GM15510 (cell line): ENCODE measurements around the gene P2RY14.

Experiments used
- POLR2A ChIP-seq: IDR thresholded peaks from 3 replicates; pipeline ENCODE4 v1.6.1; 2011; ENCODE audit warnings: borderline replicate concordance; ENCODE audit not compliant: insufficient read length; ENCODE audit errors: extremely low read depth

P2RY14 gene

DNA sequence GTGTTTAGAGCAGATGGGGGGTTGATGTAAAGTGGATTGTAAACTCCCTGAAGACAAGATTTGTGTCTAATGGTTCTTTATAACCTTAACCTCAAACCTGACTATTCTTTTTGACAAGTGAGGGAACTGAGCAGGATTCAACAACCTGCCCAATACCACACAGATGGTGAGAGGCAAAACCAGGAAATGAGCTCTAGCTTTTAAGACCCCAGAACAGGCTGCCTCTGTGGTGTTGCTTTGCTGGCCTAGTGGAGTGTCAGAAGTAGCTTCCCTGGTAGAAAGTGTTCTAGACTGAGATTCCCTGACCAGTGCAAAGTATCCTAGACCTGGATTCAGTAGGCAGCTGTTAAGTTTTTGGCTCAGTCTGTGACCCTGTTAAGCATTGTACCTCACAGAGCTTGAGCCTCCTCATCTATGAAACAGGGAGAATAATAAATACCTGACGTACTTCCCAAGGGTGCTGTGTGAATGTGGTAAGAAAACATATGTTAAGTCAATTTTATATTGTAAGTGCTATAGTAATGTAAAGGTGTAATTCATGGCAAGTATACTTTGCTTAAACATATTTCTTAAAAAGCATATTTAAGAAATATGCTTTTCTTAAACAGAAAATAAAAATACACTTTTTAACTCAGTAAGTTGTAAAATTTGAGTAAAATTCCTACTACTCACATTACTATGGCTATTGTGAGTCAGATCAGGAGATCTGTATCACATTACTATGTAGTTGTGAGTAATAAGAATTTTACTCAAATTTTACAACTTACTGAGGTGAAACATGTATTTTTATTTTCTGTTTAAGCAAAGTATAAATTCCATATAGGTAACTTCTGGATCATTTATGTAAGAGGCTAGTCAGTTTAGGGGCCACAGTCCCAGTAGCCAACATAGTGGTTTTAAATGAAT, 29.5 kb upstream of the P2RY14 start:
- TF ChIP-seq POLR2A = no peak

DNA sequence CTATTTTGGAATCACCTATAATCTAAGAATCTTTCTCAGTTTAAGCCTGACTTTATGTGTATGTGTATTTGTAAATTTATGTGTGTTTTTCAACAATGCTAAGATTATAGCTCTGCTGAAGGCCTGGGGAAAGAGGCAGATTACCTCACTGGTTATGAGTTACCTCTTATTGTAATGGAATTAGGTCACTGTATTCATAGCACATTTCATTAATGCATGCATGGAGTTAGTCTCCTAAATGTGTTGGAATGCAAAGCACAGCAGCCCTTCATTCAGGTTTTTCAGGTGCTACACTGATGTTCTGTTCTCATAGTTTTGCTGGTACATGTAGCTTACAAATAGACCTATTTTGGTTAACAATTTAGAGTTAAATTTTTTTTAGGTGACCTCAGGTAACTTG, 28.8 kb upstream of the P2RY14 start:
- no peak for TF ChIP-seq POLR2A

DNA sequence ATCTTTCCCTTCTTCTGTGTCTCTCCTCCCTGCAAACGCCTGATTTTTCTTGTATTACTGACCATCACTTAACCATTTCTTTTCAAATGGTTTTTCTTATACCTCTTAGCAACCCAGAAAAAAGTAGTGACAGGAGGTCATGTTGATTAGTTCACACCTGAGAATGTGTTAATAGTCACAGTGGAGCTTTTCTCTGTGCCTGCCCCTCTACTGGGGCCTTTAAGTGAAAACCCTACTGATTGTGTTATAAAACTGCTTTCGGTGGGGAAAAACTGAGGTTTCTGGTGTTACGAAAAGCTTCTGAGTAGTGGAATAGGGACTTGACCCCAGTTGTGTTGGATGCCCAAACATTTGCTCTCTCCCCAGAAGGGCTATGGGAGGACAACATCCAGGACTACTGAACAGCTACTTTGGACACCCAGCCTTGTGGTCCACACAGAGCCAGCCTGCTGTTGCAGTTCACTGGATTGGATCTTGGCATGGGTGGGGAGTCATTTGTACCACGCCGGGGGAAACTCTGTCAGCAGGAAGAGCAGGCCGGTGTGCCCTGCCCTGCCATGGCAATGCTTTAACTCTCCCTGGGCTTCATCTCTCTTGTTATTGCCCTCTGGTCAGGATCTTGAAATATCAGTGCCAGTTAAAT, 27.9 kb upstream of the P2RY14 start:
- no peak for TF ChIP-seq POLR2A

DNA sequence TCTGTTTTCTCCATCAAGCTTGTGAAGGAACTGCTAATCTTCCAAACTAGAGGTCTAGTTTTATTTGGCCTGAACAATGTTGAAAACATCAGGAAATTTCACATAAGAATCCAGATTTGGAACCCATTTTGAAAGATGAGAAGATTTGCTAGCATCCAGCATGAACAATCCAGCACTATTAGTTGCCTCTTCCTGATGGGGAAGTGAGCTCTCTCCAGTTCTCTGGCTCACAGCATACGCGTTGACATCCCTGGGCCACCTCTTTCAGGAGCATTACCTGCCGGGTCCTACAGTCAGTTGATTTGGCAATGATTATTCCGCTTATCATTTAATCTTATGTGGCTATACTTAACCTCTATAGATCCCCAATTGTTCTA, 27.4 kb upstream of the P2RY14 start:
- TF ChIP-seq POLR2A = no peak

DNA sequence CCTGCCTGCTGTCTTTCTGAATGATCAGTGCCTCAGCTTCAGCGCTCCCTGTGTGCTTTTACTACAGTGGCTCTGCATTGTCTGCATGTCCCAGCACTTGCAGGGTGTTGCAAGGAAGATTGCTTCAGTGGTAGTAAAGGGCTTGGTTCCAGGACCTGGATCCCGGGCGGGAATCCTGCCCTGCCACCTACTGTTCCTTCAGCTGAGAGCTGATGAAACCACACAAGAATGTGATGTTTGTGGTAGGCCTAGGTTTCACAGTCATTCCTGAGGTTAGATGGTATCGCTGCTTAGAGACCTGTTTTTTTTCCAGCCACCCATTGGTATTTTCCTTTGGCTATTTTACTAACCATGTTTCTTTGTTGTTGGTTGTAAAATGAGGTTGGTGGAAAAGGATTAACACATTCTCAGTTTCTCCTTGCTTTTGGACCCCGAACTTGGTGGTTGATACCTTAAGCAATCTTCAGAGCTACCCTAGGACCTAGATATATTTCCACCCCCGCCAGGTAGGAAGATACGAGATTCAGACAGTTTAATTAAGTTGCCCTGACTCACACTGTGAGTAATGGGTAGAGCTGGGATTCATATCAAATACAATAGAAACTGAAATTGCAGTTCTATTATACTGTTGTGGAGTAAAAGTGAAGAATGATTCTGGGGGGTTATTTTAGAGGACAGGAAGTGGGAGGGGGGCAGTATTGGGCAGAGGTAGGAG, 26.9 kb upstream of the P2RY14 start:
- TF ChIP-seq POLR2A = no peak

DNA sequence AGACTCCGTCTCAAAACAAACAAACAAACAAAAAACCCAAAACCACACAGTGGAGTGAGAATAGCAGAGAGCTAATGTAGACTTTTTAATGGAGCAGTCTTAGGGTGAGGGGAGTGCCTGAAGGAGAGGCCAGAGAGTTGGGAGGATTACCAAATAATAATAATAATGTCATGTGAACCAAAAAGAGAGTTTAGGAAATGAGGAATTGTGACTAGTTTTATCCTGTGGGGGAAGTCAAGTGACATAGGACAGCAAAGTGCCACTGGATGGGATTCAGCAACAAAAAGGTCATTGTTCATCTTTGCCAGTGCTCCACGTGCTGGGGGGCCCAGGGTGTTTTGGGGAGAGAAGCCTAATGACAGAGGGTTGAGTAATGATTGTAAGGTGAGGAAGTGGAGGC, 25.4 kb upstream of the P2RY14 start:
- TF ChIP-seq POLR2A = no peak

DNA sequence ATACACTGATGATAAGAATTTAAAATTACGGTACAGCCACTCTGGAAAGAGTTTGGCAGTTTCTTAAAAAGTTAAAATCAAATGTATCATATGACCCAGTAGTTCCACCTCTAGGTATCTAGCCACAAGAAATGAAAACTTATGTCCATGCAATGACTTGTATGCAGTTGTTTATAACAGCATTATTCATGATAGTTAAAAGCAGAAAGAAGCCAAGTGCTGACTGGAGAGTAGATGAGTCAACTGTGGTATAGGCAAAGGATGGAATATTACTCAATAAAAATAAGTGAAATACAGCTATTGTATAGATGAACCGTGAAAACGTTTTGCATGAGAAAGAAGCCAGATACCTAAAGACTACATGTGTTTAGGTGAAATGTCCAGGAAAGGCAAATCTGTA, 23.4 kb upstream of the P2RY14 start:
- no peak for TF ChIP-seq POLR2A

DNA sequence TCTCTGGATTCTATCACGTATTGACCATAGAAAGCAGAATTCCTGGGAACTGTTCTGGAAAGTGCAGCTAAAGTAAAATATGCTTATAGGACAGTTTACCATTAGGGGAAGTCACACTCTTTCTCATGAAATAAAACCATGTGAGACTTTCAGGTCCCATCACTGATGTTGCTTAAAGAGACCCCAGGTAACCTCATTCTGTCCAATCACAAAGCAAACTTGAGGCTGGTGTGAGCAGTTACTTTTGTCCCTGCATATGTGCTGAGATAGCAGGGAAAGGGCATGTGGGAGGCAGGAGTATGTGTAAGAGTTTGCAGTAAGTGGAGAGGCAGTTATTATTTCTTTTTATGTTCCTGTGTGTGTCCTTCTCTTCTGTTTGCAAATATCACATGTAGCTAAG, 22.2 kb upstream of the P2RY14 start:
- TF ChIP-seq POLR2A = no peak

DNA sequence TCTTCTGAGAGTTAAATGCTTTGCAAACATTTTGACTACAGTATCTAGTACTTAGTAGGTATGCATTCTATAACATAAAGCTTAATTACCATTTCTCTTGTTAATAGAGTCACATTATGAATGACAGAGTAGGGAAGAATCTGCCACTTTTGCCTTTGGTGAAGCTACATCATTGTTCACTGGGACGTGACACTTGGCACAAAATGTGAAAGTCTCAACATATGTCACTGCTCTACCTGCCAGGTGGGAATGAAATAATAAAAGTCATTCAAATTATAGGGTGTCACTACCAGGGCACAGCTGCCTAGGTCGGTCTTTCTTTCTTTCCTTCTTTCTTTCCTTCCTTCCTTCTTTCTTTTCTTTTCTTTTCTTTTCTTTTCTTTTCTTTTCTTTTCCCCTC, 20.7 kb upstream of the P2RY14 start:
- no peak for TF ChIP-seq POLR2A

DNA sequence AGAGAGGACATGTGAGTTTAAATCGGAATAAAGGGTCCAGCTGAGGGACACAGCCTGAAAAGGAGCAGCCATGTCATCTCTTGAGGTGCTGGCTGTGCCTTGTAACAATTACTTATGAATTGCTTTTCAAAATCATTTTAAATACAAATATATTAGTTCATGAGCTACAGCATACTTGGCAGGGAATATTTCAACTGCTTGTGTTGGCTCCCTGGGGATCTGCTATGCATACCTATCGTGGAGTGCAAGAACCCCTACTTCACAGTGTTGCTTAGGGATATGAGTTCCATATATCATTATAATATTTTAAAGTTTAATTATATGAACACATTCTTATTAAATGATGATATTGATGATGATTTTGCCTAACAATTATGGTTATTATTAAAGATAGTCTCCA, 19.1 kb upstream of the P2RY14 start:
- TF ChIP-seq POLR2A = no peak

DNA sequence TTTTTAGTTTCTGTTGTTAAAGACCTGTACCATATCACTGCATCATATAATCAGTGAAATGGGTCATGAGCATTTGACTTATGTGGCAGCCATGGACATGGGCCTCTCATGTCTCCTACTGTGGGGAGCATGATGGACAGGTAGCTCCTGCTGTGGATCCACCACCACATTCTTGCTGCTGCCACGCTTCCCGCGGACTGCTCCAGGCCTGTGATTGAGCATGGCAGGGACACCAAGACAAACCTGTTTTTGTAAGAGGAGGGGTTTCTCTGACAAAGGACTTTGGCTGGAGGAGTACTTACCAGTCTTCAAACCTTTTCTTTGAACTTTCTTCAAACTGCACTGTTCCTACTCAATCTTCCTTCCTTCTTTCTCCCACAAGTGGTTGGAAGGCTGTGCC, 17.9 kb upstream of the P2RY14 start:
- TF ChIP-seq POLR2A = no peak

DNA sequence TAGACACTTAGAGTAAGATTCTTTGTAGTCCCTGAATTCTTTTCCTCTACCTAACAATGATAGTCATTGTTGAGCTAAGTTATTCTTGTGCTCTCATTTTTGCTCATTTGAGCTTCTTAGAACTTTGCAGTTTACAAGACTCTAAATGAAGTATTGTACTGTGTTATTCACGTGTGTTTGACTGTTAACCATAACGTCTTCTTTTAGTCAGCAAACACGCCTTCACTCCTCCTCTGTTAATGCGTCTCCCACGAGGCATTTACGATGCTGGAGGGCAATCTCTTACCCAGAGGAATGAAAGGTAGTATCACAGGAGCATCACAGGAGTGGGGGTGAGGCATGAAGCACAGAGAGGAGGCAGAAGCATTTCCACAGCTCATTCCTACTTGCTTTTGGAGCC, 14.8 kb upstream of the P2RY14 start:
- TF ChIP-seq POLR2A = no peak

DNA sequence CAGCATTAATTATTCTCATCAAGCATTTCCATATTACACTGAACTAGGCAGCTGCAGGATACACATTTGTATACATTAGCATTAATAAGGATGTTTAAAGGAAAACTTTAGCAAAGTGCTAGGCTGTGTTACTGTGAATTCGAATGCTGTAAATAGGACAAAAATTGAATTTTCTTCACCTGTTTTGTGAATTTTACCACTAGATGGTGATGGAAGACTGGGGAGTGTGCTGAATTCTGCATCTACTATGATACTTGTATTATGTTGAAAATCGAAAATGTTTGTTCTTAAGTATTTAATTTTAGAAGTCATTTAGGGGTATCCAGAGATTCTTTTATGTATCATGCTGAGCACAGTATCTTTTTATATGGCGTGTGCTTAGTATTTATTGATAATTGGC, 12.3 kb upstream of the P2RY14 start:
- TF ChIP-seq POLR2A = no peak

DNA sequence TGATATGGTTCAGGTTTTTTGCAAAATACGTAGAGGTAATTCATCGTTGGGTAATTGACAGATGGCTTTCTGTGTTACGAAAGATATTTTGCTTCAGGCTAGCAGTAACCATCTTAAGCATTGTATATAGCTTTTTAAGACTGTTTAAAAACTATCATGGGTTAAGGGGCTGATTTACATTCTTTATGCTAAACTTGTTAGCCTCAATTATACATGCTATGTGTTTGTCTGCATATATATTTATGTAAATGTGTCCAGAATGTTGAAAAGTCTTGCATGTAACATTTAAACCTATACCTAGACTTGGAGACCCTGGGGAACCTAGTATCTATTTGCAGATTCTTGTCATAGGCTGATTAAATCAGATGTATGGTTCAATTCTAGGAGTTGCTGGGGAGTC, 11.1 kb upstream of the P2RY14 start:
- no peak for TF ChIP-seq POLR2A

DNA sequence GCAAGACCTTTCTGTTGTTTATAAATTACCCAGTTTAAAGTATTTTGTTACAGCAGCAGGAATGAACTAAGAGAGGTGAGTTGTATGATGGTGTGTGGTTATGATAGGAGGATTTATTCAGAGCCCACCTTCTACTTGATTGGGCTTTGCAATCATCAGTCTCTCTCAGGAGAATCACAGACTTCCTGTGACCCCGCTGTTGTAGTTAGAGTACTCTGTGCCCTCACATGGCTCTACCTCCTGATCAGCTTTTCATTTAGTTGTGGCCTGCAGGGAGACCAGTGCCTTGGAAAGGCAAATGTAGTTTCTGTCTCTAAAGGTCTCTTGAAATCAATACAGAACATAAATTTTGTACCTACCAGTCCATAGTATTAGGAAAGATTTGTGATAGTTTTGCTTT, 7.6 kb upstream of the P2RY14 start:
- no peak for TF ChIP-seq POLR2A
